Sigmoid colon (tissue), 7 donors: Measurements from ENCODE around the gene C13orf46. TPM values are rescaled to one million over a fixed set of nuclear protein-coding genes. Genes with fewer than 3 reads are reported as not detected.

Experiments
- DNase-seq: peaks from one replicate; pipeline ENCODE4 v3.0.0-alpha.2; 2019
- H3K27ac ChIP-seq, 4 donors: fragments of 200-600 bp; sonication (generic); one replicate each; pipeline ENCODE4 v1.5.1; 2016 to 2019; ENCODE audit warnings: mild to moderate bottlenecking in 1 of 4
- H3K27me3 ChIP-seq, 3 donors: fragments of 200-600 bp; sonication (generic); one replicate each; pipeline ENCODE4 v1.5.1; 2019; ENCODE audit warnings: mild to moderate bottlenecking in 1 of 3
- H3K36me3 ChIP-seq, 4 donors: fragments of 200-600 bp; sonication (generic); one replicate each; pipeline ENCODE4 v1.5.1; 2016 to 2019
- H3K4me1 ChIP-seq, 4 donors: fragments of 200-600 bp; sonication (generic); one replicate each; pipeline ENCODE4 v1.5.1; 2017 to 2019
- H3K4me3 ChIP-seq, 4 donors: fragments of 200-600 bp; sonication (generic); one replicate each; pipeline ENCODE4 v1.5.1; 2017 to 2019; ENCODE audit warnings: mild to moderate bottlenecking in 2 of 4, moderate library complexity in 1 of 4
- H3K9me3 ChIP-seq, 4 donors: fragments of 200-600 bp in 3 of 4; sonication (generic) in 3 of 4; one replicate each; pipeline versions ENCODE4 v1.5.1 to v1.6.1; 2013 to 2019
- CTCF ChIP-seq, 4 experiments: fragments of 450-650 bp in 3 of 4; fragments of 200-600 bp in 1 of 4; IDR thresholded peaks; one replicate each; pipeline ENCODE4 v1.5.1; 2016 to 2019; ENCODE audit warnings: antibody characterized with exemption in 4 of 4, mild to moderate bottlenecking in 3 of 4, moderate library complexity in 2 of 4
- EP300 ChIP-seq, 4 donors: sonication (generic); formaldehyde crosslinking; IDR thresholded peaks; one replicate each; pipeline ENCODE4 v1.6.1; 2017; ENCODE audit warnings: antibody characterized with exemption in 4 of 4
- POLR2A ChIP-seq, 2 donors: fragments of 450-650 bp; IDR thresholded peaks; one replicate each; pipeline ENCODE4 v1.6.1; 2016; ENCODE audit warnings: antibody characterized with exemption in 2 of 2, mild to moderate bottlenecking in 2 of 2, moderate library complexity in 2 of 2
- POLR2AphosphoS5 ChIP-seq, 4 donors: sonication (generic); formaldehyde crosslinking; IDR thresholded peaks; one replicate each; pipeline ENCODE4 v1.6.1; 2017; ENCODE audit warnings: antibody characterized with exemption in 4 of 4
- WGBS, 2 donors: extraction: QIAGEN DNeasy Blood & Tissue Kit; methylation state at CpG; one replicate each; pipeline ENCODE4 v1.1.7; 2013; 5-methylcytosine and 5-hydroxymethylcytosine counted together
- intact Hi-C: fragments of 100-400 bp; cut with DNase I; formaldehyde crosslinking; loops from one replicate; pipeline ENCODE4 v1.15.1; 2023
- polyA plus RNA-seq, 3 donors: library from polyadenylated mRNA; stranded (reverse); fragments of 200-250 nt; gene quantifications; one replicate each; pipeline ENCODE4 v1.2.3, GENCODE V29; 2013
- total RNA-seq, 4 donors: library from RNA; depleted of rRNA; stranded (reverse); fragments of >200 nt; gene quantifications; one replicate each; pipeline ENCODE4 v1.1.0, GENCODE V29; 2016
- donor health status: healthy with polysubstance abuse.
- donor health status: Bipolar disorder and iron deficiency.
- donor health status: healthy.

The C13orf46 gene
- total and polyA plus RNA-seq, 7 donors: 0.23 to 11.9 (median 0.81) TPM; not detected in 2

- intact Hi-C loops: no loop called here
- no peaks in the 10 kb centered on the region for H3K9me3 ChIP-seq
- peaks cover 4 to 47% (median 17%) of the 10 kb centered on the region in 4 donors for H3K36me3 ChIP-seq
- H3K4me1 ChIP-seq: peaks cover 0 to 29% (median 25%) of the 10 kb centered on the region in 4 donors
- 92% methylated on average over 49 to 50 of the region's 56 CpGs for WGBS, 2 donors
- H3K4me3 ChIP-seq: no peak overlapping the region
- TF ChIP-seq POLR2AphosphoS5 (IDR thresholded peaks at IDR 0.05) (no peak), POLR2A (IDR thresholded peaks at IDR 0.05) (no peak), EP300 (IDR thresholded peaks at IDR 0.05) (no peak), CTCF (IDR thresholded peaks at IDR 0.05) (no peak)
- DNase-seq: peak; percentile 58
- H3K27me3 ChIP-seq: no peaks in the 10 kb centered on the region
- H3K27ac ChIP-seq: no peak overlapping the region
These were observed 717 bp upstream of the C13orf46 start for GRCh38 chr13:113974304-113975281.

GRCh38 chr13:113972451-113973217 is 1.2 kb downstream of the C13orf46 start:
- intact Hi-C loops: no loop called here
- Histone ChIP-seq H3K9me3 (no peaks in the 10 kb centered on the region), H3K27me3 (no peaks in the 10 kb centered on the region), H3K36me3 (peaks cover 4 to 28% (median 8%) of the 10 kb centered on the region in 4 donors), H3K4me1 (peaks cover 0 to 29% (median 25%) of the 10 kb centered on the region in 4 donors), H3K4me3 (no peak overlapping the region), H3K27ac (peak overlapping the region in 1 of 4 donors; percentile 89)
- WGBS, 2 donors: 91 to 93% methylated on average over 36 of the region's 36 CpGs
- TF ChIP-seq POLR2A (IDR thresholded peaks at IDR 0.05) (no peak), CTCF (IDR thresholded peaks at IDR 0.05) (no peak), POLR2AphosphoS5 (IDR thresholded peaks at IDR 0.05) (no peak), EP300 (IDR thresholded peaks at IDR 0.05) (no peak)
- DNase-seq: peak; percentile 54

GRCh38 chr13:113971471-113972231 is 2.2 kb downstream of the C13orf46 start:
- Histone ChIP-seq H3K4me3 (no peak overlapping the region), H3K27ac (peak overlapping the region; percentile 66 to 89 (median 76)), H3K4me1 (peaks cover 0 to 20% (median 18%) of the 10 kb centered on the region in 4 donors), H3K27me3 (no peaks in the 10 kb centered on the region), H3K9me3 (no peaks in the 10 kb centered on the region), H3K36me3 (peaks cover 0 to 22% (median 8%) of the 10 kb centered on the region in 4 donors)
- WGBS, 2 donors: 92 to 97% methylated on average over 36 of the region's 36 CpGs
- DNase-seq: peak; percentile 61
- intact Hi-C loops: no loop called here
- no peak for TF ChIP-seq POLR2A (IDR thresholded peaks at IDR 0.05)
- no peak for TF ChIP-seq EP300 (IDR thresholded peaks at IDR 0.05)

- peaks cover 0 to 22% (median 8%) of the 10 kb centered on the region in 4 donors for H3K36me3 ChIP-seq
- peaks cover 0 to 19% (median 18%) of the 10 kb centered on the region in 4 donors for H3K4me1 ChIP-seq
- WGBS, 2 donors: 38 to 80% methylated on average over 19 of the region's 19 CpGs
- no peaks in the 10 kb centered on the region for H3K9me3 ChIP-seq
- intact Hi-C loops: no loop called here
- peak; percentile 86 for DNase-seq
- TF ChIP-seq POLR2AphosphoS5 (IDR thresholded peaks at IDR 0.05): peak in 2 of 4 donors; percentile 40 to 61
- TF ChIP-seq EP300 (IDR thresholded peaks at IDR 0.05): peak in 1 of 4 donors; percentile 31
- no peak for TF ChIP-seq CTCF (IDR thresholded peaks at IDR 0.05)
- no peak overlapping the region for H3K4me3 ChIP-seq
- no peaks in the 10 kb centered on the region for H3K27me3 ChIP-seq
- H3K27ac ChIP-seq: peak overlapping the region; percentile 66 to 89 (median 76)
These were observed 2.9 kb downstream of the C13orf46 start for GRCh38 chr13:113970810-113971470.
